ENCODE data around the gene RGS7. TPM values are rescaled to one million over a fixed set of nuclear protein-coding genes. Genes with fewer than 3 reads are reported as not detected.

The RGS7 gene
- total RNA-seq, 3 donors from 2014 or later (not counting 1 experiment from before 2014, with no cell fraction given): not detected

GRCh38 chr1:241389400-241389799, 32.4 kb upstream of the RGS7 start:
- no peak for DNase-seq
- Mint-ChIP-seq H3K27me3 (ENCODE audit: low read depth in 2 of 2) (no peaks in the 10 kb centered on the region), H3K27ac (no peak overlapping the region), H3K4me3 (no peak overlapping the region), H3K36me3 (no peaks in the 10 kb centered on the region), H3K4me1 (no peaks in the 10 kb centered on the region), H3K9me3 (peaks cover 3% of the 10 kb centered on the region in 2 donors)
- Histone ChIP-seq H3K36me3 (ENCODE audit: control insufficient read depth, insufficient read depth, low read length) (no peaks in the 10 kb centered on the region), H3K4me1 (ENCODE audit: control insufficient read depth, insufficient read depth, low read length) (no peaks in the 10 kb centered on the region), H3K27ac (ENCODE audit: low read length) (no peak overlapping the region), H3K27me3 (ENCODE audit: control insufficient read depth, insufficient read depth, low read length) (no peaks in the 10 kb centered on the region), H3K9me3 (ENCODE audit: control insufficient read depth, insufficient read depth, low read length) (no peaks in the 10 kb centered on the region), H3K4me3 (ENCODE audit: low read length) (no peak overlapping the region)
- intact Hi-C loops (cut with micrococcal nuclease): no loop called here
- WGBS (ENCODE audit: insufficient coverage): 79% methylated on average over 3 of the region's 3 CpGs
- ATAC-seq: no peak
- TF ChIP-seq CTCF (IDR thresholded peaks at IDR 0.05): no peak

GRCh38 chr1:241387216-241387615, 30.2 kb upstream of the RGS7 start:
- DNase-seq (no peak), ATAC-seq (no peak)
- Mint-ChIP-seq H3K9me3 (peaks cover 1 to 4% of the 10 kb centered on the region in 2 donors), H3K27me3 (ENCODE audit: low read depth in 2 of 2) (no peaks in the 10 kb centered on the region), H3K27ac (no peak overlapping the region), H3K36me3 (no peaks in the 10 kb centered on the region), H3K4me1 (no peaks in the 10 kb centered on the region), H3K4me3 (no peak overlapping the region)
- no peaks in the 10 kb centered on the region for H3K27me3 ChIP-seq (ENCODE audit: control insufficient read depth, insufficient read depth, low read length)
- H3K4me3 ChIP-seq (ENCODE audit: low read length): no peak overlapping the region
- no peaks in the 10 kb centered on the region for H3K36me3 ChIP-seq (ENCODE audit: control insufficient read depth, insufficient read depth, low read length)
- H3K4me1 ChIP-seq (ENCODE audit: control insufficient read depth, insufficient read depth, low read length): no peaks in the 10 kb centered on the region
- H3K9me3 ChIP-seq (ENCODE audit: control insufficient read depth, insufficient read depth, low read length): no peaks in the 10 kb centered on the region
- no peak for TF ChIP-seq CTCF (IDR thresholded peaks at IDR 0.05)
- intact Hi-C loops (cut with micrococcal nuclease): no loop called here
- no peak overlapping the region for H3K27ac ChIP-seq (ENCODE audit: low read length)

GRCh38 chr1:241376701-241377100, 19.7 kb upstream of the RGS7 start:
- no peaks in the 10 kb centered on the region for H3K4me1 ChIP-seq (ENCODE audit: control insufficient read depth, insufficient read depth, low read length)
- H3K9me3 Mint-ChIP-seq: peaks cover 3 to 5% of the 10 kb centered on the region in 2 donors
- intact Hi-C loops (cut with micrococcal nuclease): no loop called here
- H3K27me3 ChIP-seq (ENCODE audit: control insufficient read depth, insufficient read depth, low read length): no peaks in the 10 kb centered on the region
- H3K36me3 Mint-ChIP-seq: no peaks in the 10 kb centered on the region
- no peak for TF ChIP-seq CTCF (IDR thresholded peaks at IDR 0.05)
- H3K9me3 ChIP-seq (ENCODE audit: control insufficient read depth, insufficient read depth, low read length): no peaks in the 10 kb centered on the region
- DNase-seq (no peak), ATAC-seq (no peak)
- H3K4me3 Mint-ChIP-seq: no peak overlapping the region
- H3K36me3 ChIP-seq (ENCODE audit: control insufficient read depth, insufficient read depth, low read length): no peaks in the 10 kb centered on the region
- H3K4me1 Mint-ChIP-seq: no peaks in the 10 kb centered on the region
- H3K4me3 ChIP-seq (ENCODE audit: low read length): no peak overlapping the region
- H3K27ac Mint-ChIP-seq: no peak overlapping the region
- no peaks in the 10 kb centered on the region for H3K27me3 Mint-ChIP-seq (ENCODE audit: low read depth in 2 of 2)
- 54% methylated on average over 1 of the region's 2 CpGs for WGBS (ENCODE audit: insufficient coverage)
- no peak overlapping the region for H3K27ac ChIP-seq (ENCODE audit: low read length)

- Histone ChIP-seq H3K4me3 (ENCODE audit: low read length) (no peak overlapping the region), H3K9me3 (ENCODE audit: control insufficient read depth, insufficient read depth, low read length) (no peaks in the 10 kb centered on the region), H3K27ac (ENCODE audit: low read length) (no peak overlapping the region), H3K4me1 (ENCODE audit: control insufficient read depth, insufficient read depth, low read length) (no peaks in the 10 kb centered on the region), H3K36me3 (ENCODE audit: control insufficient read depth, insufficient read depth, low read length) (no peaks in the 10 kb centered on the region), H3K27me3 (ENCODE audit: control insufficient read depth, insufficient read depth, low read length) (no peaks in the 10 kb centered on the region)
- intact Hi-C loops (cut with micrococcal nuclease): no loop called here
- Mint-ChIP-seq H3K27me3 (ENCODE audit: low read depth in 2 of 2) (no peaks in the 10 kb centered on the region), H3K4me1 (no peaks in the 10 kb centered on the region), H3K4me3 (no peak overlapping the region), H3K36me3 (no peaks in the 10 kb centered on the region), H3K27ac (no peak overlapping the region), H3K9me3 (peaks cover 3 to 4% of the 10 kb centered on the region in 2 donors)
- TF ChIP-seq CTCF (IDR thresholded peaks at IDR 0.05): no peak
- no peak for DNase-seq
- ATAC-seq: no peak
- WGBS (ENCODE audit: insufficient coverage): 83% methylated on average over 1 of the region's 3 CpGs
Measured at GRCh38 chr1:241375886-241376285, 18.9 kb upstream of the RGS7 start.

Data from natural killer cell (primary cell).